Astrocyte (in vitro differentiated cells and primary cell): ENCODE results near the gene CDK2. TPM values are rescaled to one million over a fixed set of nuclear protein-coding genes. Genes with fewer than 3 reads are reported as not detected.

Experiments
- DNase-seq: peaks from one replicate; pipeline ENCODE4 v3.0.0-alpha.2; 2010; ENCODE audit warnings: low read depth
- FAIRE-seq: peaks from 2 replicates; lab custom pipeline; 2011; peaks lifted over from hg19 to GRCh38; lab: Jason Lieb, UNC
- H2AFZ ChIP-seq: 2 replicates; pipeline ENCODE4 v1.6.0; 2012; ENCODE audit warnings: low read depth, low read length, inconsistent platforms
- H3K27ac ChIP-seq: 2 replicates; pipeline ENCODE4 v1.5.1; 2011; ENCODE audit warnings: low read depth, low read length, inconsistent platforms
- H3K27me3 ChIP-seq: 2 replicates; pipeline ENCODE4 v1.6.0; 2011; ENCODE audit warnings: low read length, inconsistent platforms; ENCODE audit not compliant: insufficient read depth
- H3K36me3 ChIP-seq: 2 replicates; pipeline ENCODE4 v1.5.1; 2011; ENCODE audit warnings: low read length, inconsistent platforms; ENCODE audit not compliant: insufficient read depth
- H3K4me1 ChIP-seq: 2 replicates; pipeline ENCODE4 v1.5.1; 2011; ENCODE audit warnings: low read length, inconsistent platforms; ENCODE audit not compliant: insufficient read depth
- H3K4me2 ChIP-seq: 2 replicates; pipeline ENCODE4 v1.6.0; 2012; ENCODE audit warnings: low read length, inconsistent platforms
- H3K4me3 ChIP-seq: 2 replicates; pipeline ENCODE4 v1.5.1; 2011; ENCODE audit warnings: low read depth, mild to moderate bottlenecking, low read length, inconsistent platforms; ENCODE audit not compliant: insufficient read depth
- H3K79me2 ChIP-seq: 2 replicates; pipeline ENCODE4 v1.6.0; 2012; ENCODE audit warnings: mild to moderate bottlenecking, low read length, inconsistent platforms; ENCODE audit not compliant: insufficient read depth
- H3K9ac ChIP-seq: 2 replicates; pipeline ENCODE4 v1.6.0; 2012; ENCODE audit warnings: mild to moderate bottlenecking, low read length, inconsistent platforms
- H3K9me3 ChIP-seq: 2 replicates; pipeline ENCODE4 v1.5.1; 2012; ENCODE audit warnings: low read depth, mild to moderate bottlenecking, low read length, inconsistent platforms; ENCODE audit not compliant: insufficient read depth
- H4K20me1 ChIP-seq: 2 replicates; pipeline ENCODE4 v1.6.0; 2012; ENCODE audit warnings: low read length, inconsistent platforms; ENCODE audit not compliant: insufficient read depth
- H3K27ac Mint-ChIP-seq: one replicate; pipeline ENCODE4 v1.8.0; 2021; ENCODE audit warnings: mild to moderate bottlenecking, mixed read lengths; ENCODE audit not compliant: unreplicated experiment
- H3K27me3 Mint-ChIP-seq: one replicate; pipeline ENCODE4 v1.8.0; 2021; ENCODE audit warnings: low read depth, mixed read lengths; ENCODE audit not compliant: unreplicated experiment
- H3K36me3 Mint-ChIP-seq: one replicate; pipeline ENCODE4 v1.8.0; 2021; ENCODE audit warnings: low read depth, mixed read lengths; ENCODE audit not compliant: unreplicated experiment
- H3K4me1 Mint-ChIP-seq: one replicate; pipeline ENCODE4 v1.8.0; 2021; ENCODE audit warnings: low read depth, mixed read lengths; ENCODE audit not compliant: unreplicated experiment
- H3K4me3 Mint-ChIP-seq: one replicate; pipeline ENCODE4 v1.8.0; 2021; ENCODE audit warnings: mild to moderate bottlenecking, moderate library complexity, mixed read lengths; ENCODE audit not compliant: unreplicated experiment
- H3K9me3 Mint-ChIP-seq: one replicate; pipeline ENCODE4 v1.8.0; 2021; ENCODE audit warnings: mild to moderate bottlenecking, mixed read lengths; ENCODE audit not compliant: unreplicated experiment
- CTCF ChIP-seq: IDR thresholded peaks from 2 replicates; pipeline ENCODE4 v1.5.1; 2011; ENCODE audit warnings: low read depth, mild to moderate bottlenecking, inconsistent platforms, low read length, moderate library complexity; ENCODE audit not compliant: insufficient read depth
- EZH2 ChIP-seq: IDR thresholded peaks from 2 replicates; pipeline ENCODE4 v1.6.1; 2012; ENCODE audit warnings: mild to moderate bottlenecking, low read length, inconsistent platforms; ENCODE audit not compliant: insufficient read depth
- total RNA-seq: library from RNA; stranded (reverse); gene quantifications from 2 replicates; pipeline ENCODE4 v1.2.1, GENCODE V29; 2021

The CDK2 gene
- total RNA-seq, 1 donor from 2014 or later = 44.3 TPM

- no peak overlapping the region for H3K27ac Mint-ChIP-seq
- H3K4me1 Mint-ChIP-seq = peaks cover 16% of the 10 kb centered on the region
- H3K4me3 Mint-ChIP-seq = no peak overlapping the region
These were observed 47.6 kb downstream of the CDK2 start for GRCh38 chr12:56014205-56014604.

GRCh38 chr12:56017181-56017580, 50.6 kb downstream of the CDK2 start:
- TF ChIP-seq EZH2 (no peak), CTCF (no peak)
- H3K4me2 ChIP-seq = no peak overlapping the region
- H3K79me2 ChIP-seq = no peaks in the 10 kb centered on the region
- no peak overlapping the region for H3K9ac ChIP-seq
- Mint-ChIP-seq H3K27ac (no peak overlapping the region), H3K36me3 (peaks cover 10% of the 10 kb centered on the region), H3K4me1 (peaks cover 15% of the 10 kb centered on the region), H3K27me3 (no peaks in the 10 kb centered on the region), H3K4me3 (no peak overlapping the region), H3K9me3 (no peaks in the 10 kb centered on the region)
- H3K4me3 ChIP-seq = no peak overlapping the region
- no peak overlapping the region for H3K27ac ChIP-seq
- H3K36me3 ChIP-seq = no peaks in the 10 kb centered on the region
- no peak for DNase-seq
- FAIRE-seq = no peak
- no peak overlapping the region for H2AFZ ChIP-seq
- no peaks in the 10 kb centered on the region for H3K27me3 ChIP-seq
- no peaks in the 10 kb centered on the region for H3K4me1 ChIP-seq
- H3K9me3 ChIP-seq = no peaks in the 10 kb centered on the region
- H4K20me1 ChIP-seq = no peaks in the 10 kb centered on the region

More at GRCh38 chr12:56014205-56014604, 47.6 kb downstream of the CDK2 start:
- H3K36me3 Mint-ChIP-seq = peaks cover 7% of the 10 kb centered on the region
- DNase-seq = no peak
- H3K27ac ChIP-seq = no peak overlapping the region
- H3K79me2 ChIP-seq = no peaks in the 10 kb centered on the region
- H3K4me2 ChIP-seq = no peak overlapping the region
- H3K27me3 ChIP-seq = no peaks in the 10 kb centered on the region
- FAIRE-seq = no peak
- H3K27me3 Mint-ChIP-seq = no peaks in the 10 kb centered on the region
- H3K9me3 Mint-ChIP-seq = no peaks in the 10 kb centered on the region
- H3K36me3 ChIP-seq = no peaks in the 10 kb centered on the region
- H2AFZ ChIP-seq = no peak overlapping the region
- no peaks in the 10 kb centered on the region for H3K4me1 ChIP-seq
- TF ChIP-seq CTCF = no peak
- no peak for TF ChIP-seq EZH2
- no peak overlapping the region for H3K9ac ChIP-seq
- no peaks in the 10 kb centered on the region for H4K20me1 ChIP-seq
- no peaks in the 10 kb centered on the region for H3K9me3 ChIP-seq
- H3K4me3 ChIP-seq = no peak overlapping the region

GRCh38 chr12:56018356-56018755, 51.7 kb downstream of the CDK2 start:
- Histone ChIP-seq H3K79me2 (no peaks in the 10 kb centered on the region), H4K20me1 (no peaks in the 10 kb centered on the region), H2AFZ (no peak overlapping the region), H3K9ac (no peak overlapping the region), H3K4me3 (no peak overlapping the region), H3K4me1 (no peaks in the 10 kb centered on the region), H3K4me2 (no peak overlapping the region), H3K36me3 (no peaks in the 10 kb centered on the region), H3K9me3 (no peaks in the 10 kb centered on the region), H3K27ac (no peak overlapping the region), H3K27me3 (no peaks in the 10 kb centered on the region)
- Mint-ChIP-seq H3K27ac (no peak overlapping the region), H3K9me3 (no peaks in the 10 kb centered on the region), H3K4me3 (no peak overlapping the region), H3K27me3 (no peaks in the 10 kb centered on the region), H3K4me1 (peaks cover 15% of the 10 kb centered on the region), H3K36me3 (peaks cover 10% of the 10 kb centered on the region)
- FAIRE-seq = no peak
- TF ChIP-seq EZH2 (no peak), CTCF (no peak)
- DNase-seq = no peak
